ENCODE measurements around the gene PRKRIP1.

GRCh38 chr7:102410918-102411317, 14.8 kb downstream of the PRKRIP1 start:
- no peak for TF ChIP-seq MAX (IDR thresholded peaks at IDR 0.05)
- TF ChIP-seq CTCF (IDR thresholded peaks at IDR 0.05; ENCODE audit: low read depth, low read length, missing input control) = no peak
- no peak for TF ChIP-seq GABPA (IDR thresholded peaks at IDR 0.05 in 1 of 2, conservative IDR thresholded peaks at IDR 0.05 in 1 of 2)
- TF ChIP-seq REST (IDR thresholded peaks at IDR 0.05) = no peak
- TF ChIP-seq SP1 (IDR thresholded peaks at IDR 0.05) = no peak
- TF ChIP-seq TAF1 (conservative IDR thresholded peaks at IDR 0.05) = no peak
- no peak for TF ChIP-seq RAD21 (IDR thresholded peaks at IDR 0.05)

All from liver (tissue), 3 donors.